H9 (cell line): ENCODE measurements around the gene ANAPC4. TPM values are rescaled to one million over a fixed set of nuclear protein-coding genes. Genes with fewer than 3 reads are reported as not detected.

Experiments
- DNase-seq: peaks from one replicate; pipeline ENCODE4 v3.0.0-alpha.2; 2017
- H2AFZ ChIP-seq: one replicate; pipeline ENCODE4 v1.6.1; 2013; ENCODE audit warnings: mild to moderate bottlenecking, low read length, control low read depth, moderate library complexity
- H2AK5ac ChIP-seq: 2 replicates; pipeline ENCODE4 v1.6.1; 2013; ENCODE audit warnings: low read length, control low read depth, mixed read lengths; ENCODE audit not compliant: insufficient read length
- H2BK120ac ChIP-seq: one replicate; pipeline ENCODE4 v1.6.1; 2013; ENCODE audit warnings: low read depth, mild to moderate bottlenecking, low read length, control low read depth, inconsistent platforms; ENCODE audit not compliant: poor library complexity, severe bottlenecking
- H2BK12ac ChIP-seq: 2 replicates; pipeline ENCODE4 v1.6.1; 2013; ENCODE audit warnings: low read length, control low read depth, mixed read lengths, low read depth; ENCODE audit not compliant: insufficient read length
- H2BK15ac ChIP-seq: 2 replicates; pipeline ENCODE4 v1.6.1; 2013; ENCODE audit warnings: low read depth, low read length, control low read depth
- H2BK20ac ChIP-seq: one replicate; pipeline ENCODE4 v1.6.1; 2013; ENCODE audit warnings: low read depth, mild to moderate bottlenecking, low read length, control low read depth, inconsistent platforms; ENCODE audit not compliant: poor library complexity, severe bottlenecking
- H2BK5ac ChIP-seq: 2 replicates; pipeline ENCODE4 v1.6.1; 2013; ENCODE audit warnings: low read length, control low read depth, mixed read lengths; ENCODE audit not compliant: insufficient read length
- H3K14ac ChIP-seq: 2 replicates; pipeline ENCODE4 v1.6.1; 2013; ENCODE audit warnings: low read length, control low read depth; ENCODE audit not compliant: insufficient read depth
- H3K18ac ChIP-seq: 2 replicates; pipeline ENCODE4 v1.6.1; 2013; ENCODE audit warnings: low read depth, mild to moderate bottlenecking, mixed read lengths, low read length, control low read depth; ENCODE audit not compliant: insufficient read length
- H3K23ac ChIP-seq: 2 replicates; pipeline ENCODE4 v1.6.1; 2013; ENCODE audit warnings: low read length, control low read depth, mixed read lengths, low read depth; ENCODE audit not compliant: insufficient read length
- H3K23me2 ChIP-seq: 2 replicates; pipeline ENCODE4 v1.6.1; 2013; ENCODE audit warnings: low read depth, mild to moderate bottlenecking, mixed read lengths, low read length, control low read depth; ENCODE audit not compliant: insufficient read length, poor library complexity, severe bottlenecking
- H3K27ac ChIP-seq: 2 replicates; pipeline ENCODE4 v1.5.1; 2013; ENCODE audit warnings: low read length, control low read depth, mixed read lengths, low read depth; ENCODE audit not compliant: insufficient read length
- H3K27me3 ChIP-seq: 2 replicates; pipeline ENCODE4 v1.6.1; 2013; ENCODE audit warnings: low read length, control low read depth, inconsistent platforms; ENCODE audit not compliant: insufficient read depth
- H3K4ac ChIP-seq: 2 replicates; pipeline ENCODE4 v1.6.1; 2013; ENCODE audit warnings: low read depth, mild to moderate bottlenecking, control low read depth, inconsistent platforms, low read length, moderate library complexity
- H3K4me1 ChIP-seq: 2 replicates; pipeline ENCODE4 v1.6.1; 2013; ENCODE audit warnings: low read length, control low read depth, inconsistent platforms; ENCODE audit not compliant: insufficient read depth
- H3K4me2 ChIP-seq: 2 replicates; pipeline ENCODE4 v1.6.1; 2013; ENCODE audit warnings: low read length, control low read depth, mixed read lengths; ENCODE audit not compliant: insufficient read length, insufficient read depth
- H3K56ac ChIP-seq: 2 replicates; pipeline ENCODE4 v1.6.1; 2013; ENCODE audit warnings: low read depth, mild to moderate bottlenecking, mixed read lengths, low read length, control low read depth; ENCODE audit not compliant: insufficient read length
- H3K79me1 ChIP-seq: 2 replicates; pipeline ENCODE4 v1.6.1; 2013; ENCODE audit warnings: low read depth, mild to moderate bottlenecking, moderate library complexity, low read length, control low read depth, inconsistent platforms; ENCODE audit not compliant: insufficient read depth, poor library complexity, severe bottlenecking
- H3K79me2 ChIP-seq: 2 replicates; pipeline ENCODE4 v1.6.1; 2013; ENCODE audit warnings: low read length, control low read depth, inconsistent platforms; ENCODE audit not compliant: insufficient read depth
- H3K9ac ChIP-seq: 2 replicates; pipeline ENCODE4 v1.6.1; 2013; ENCODE audit warnings: low read length, control low read depth, mixed read lengths; ENCODE audit not compliant: insufficient read length; ENCODE audit errors: extremely low read depth
- H3K9me3 ChIP-seq: one replicate; pipeline ENCODE4 v1.6.1; 2013; ENCODE audit warnings: low read depth, low read length, inconsistent platforms; ENCODE audit not compliant: control insufficient read depth
- H3T11ph ChIP-seq: one replicate; pipeline ENCODE4 v1.6.1; 2013; ENCODE audit warnings: mild to moderate bottlenecking, low read length, control low read depth, inconsistent platforms
- H4K20me1 ChIP-seq: one replicate; pipeline ENCODE4 v1.6.1; 2013; ENCODE audit not compliant: control insufficient read depth, insufficient read length, insufficient read depth
- H4K5ac ChIP-seq: 2 replicates; pipeline ENCODE4 v1.6.1; 2013; ENCODE audit warnings: low read depth, mild to moderate bottlenecking, mixed read lengths, low read length, control low read depth; ENCODE audit not compliant: insufficient read length
- H4K8ac ChIP-seq: replicated peaks from 2 replicates; pipeline ENCODE4 v1.6.1; 2013; ENCODE audit warnings: low read length, control low read depth, mixed read lengths, low read depth; ENCODE audit not compliant: insufficient read length
- H4K91ac ChIP-seq: 2 replicates; pipeline ENCODE4 v1.6.1; 2013; ENCODE audit warnings: low read depth, mild to moderate bottlenecking, moderate library complexity, mixed read lengths, low read length, control low read depth; ENCODE audit not compliant: insufficient read length
- H3K27ac Mint-ChIP-seq, 3 experiments: 2 replicates in 2 of 3; 3 replicates in 1 of 3; pipeline ENCODE4 v1.8.0; 2020 to 2021; ENCODE audit warnings: mixed read lengths in 3 of 3, mild to moderate bottlenecking in 1 of 3, moderate library complexity in 1 of 3
- H3K27me3 Mint-ChIP-seq: 2 replicates; pipeline ENCODE4 v1.8.0; 2021; ENCODE audit warnings: low read depth, mild to moderate bottlenecking, moderate library complexity, mixed read lengths
- H3K36me3 Mint-ChIP-seq, 3 experiments: 2 replicates in 2 of 3; 3 replicates in 1 of 3; pipeline ENCODE4 v1.8.0; 2020 to 2021; ENCODE audit warnings: low read depth in 3 of 3, mixed read lengths in 3 of 3; ENCODE audit not compliant: insufficient read depth in 1 of 3
- H3K4me1 Mint-ChIP-seq, 2 experiments: 2 replicates each; pipeline ENCODE4 v1.8.0; 2020; ENCODE audit warnings: mixed read lengths in 2 of 2
- H3K4me3 Mint-ChIP-seq, 2 experiments: 2 replicates in 1 of 2; 3 replicates in 1 of 2; pipeline ENCODE4 v1.8.0; 2020 to 2021; ENCODE audit warnings: mild to moderate bottlenecking in 2 of 2, mixed read lengths in 2 of 2, moderate library complexity in 1 of 2
- H3K9me3 Mint-ChIP-seq, 2 experiments: 2 replicates in 1 of 2; 3 replicates in 1 of 2; pipeline ENCODE4 v1.8.0; 2020; ENCODE audit warnings: mild to moderate bottlenecking in 2 of 2, mixed read lengths in 2 of 2, moderate library complexity in 1 of 2
- WGBS: extraction: QIAGEN DNeasy Blood & Tissue Kit; methylation state at CpG from one replicate; pipeline ENCODE4 v1.1.7; 2013; ENCODE audit warnings: missing lambda C conversion rate, low lambda C conversion rate, mixed read lengths; ENCODE audit not compliant: insufficient read length; ENCODE audit errors: extremely low coverage; 5-methylcytosine and 5-hydroxymethylcytosine counted together
- total RNA-seq: library from RNA; stranded (reverse); gene quantifications from 2 replicates; pipeline ENCODE4 v1.2.1, GENCODE V29; 2021
- TF ChIP-seq, protein P1 (sequence below): fragments of 200-600 bp; sonication (generic); conservative IDR thresholded peaks from 3 replicates; pipeline ENCODE4 v1.8.0; 2021; ENCODE audit warnings: antibody characterized with exemption, mild to moderate bottlenecking

ANAPC4 gene
- total RNA-seq, 1 experiment from 2014 or later: 42.5 TPM

DNA sequence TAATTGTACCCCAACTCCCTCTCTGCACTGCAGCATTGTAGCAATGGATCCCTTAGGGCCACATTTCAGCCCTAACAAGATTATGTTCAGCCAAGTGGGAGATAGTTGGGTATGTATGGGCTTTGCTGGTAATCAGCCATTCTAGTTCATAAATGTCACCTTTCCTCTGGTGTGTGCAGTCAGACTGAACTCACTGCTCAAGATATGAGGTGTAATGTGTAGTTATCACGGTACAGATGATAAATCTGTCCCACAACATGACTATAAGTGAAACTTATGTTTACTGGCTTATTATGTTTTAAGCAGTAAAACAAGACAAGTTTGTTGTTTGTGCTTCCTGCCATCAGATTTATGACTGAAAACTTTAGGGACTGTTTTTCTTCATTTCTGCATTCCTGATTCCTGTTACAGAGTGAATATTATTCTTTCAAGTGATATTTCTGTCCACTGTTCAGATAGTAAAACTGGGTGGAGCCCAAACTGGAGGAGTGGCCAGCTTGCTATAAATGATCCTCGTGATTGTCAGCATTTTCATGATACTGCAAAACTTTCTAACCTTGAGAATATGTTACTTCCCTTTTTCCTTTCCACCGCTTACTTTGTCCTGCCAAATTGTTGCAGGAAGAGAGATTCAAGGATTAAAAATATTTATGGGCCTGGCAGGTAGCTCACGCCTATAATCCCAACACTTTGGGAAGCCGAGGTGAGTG, 44.9 kb downstream of the ANAPC4 start:
- WGBS: no CpG with 5 or more reads among the region's 5 CpGs
- no peak overlapping the region for H3K27ac ChIP-seq
- no peak overlapping the region for H3K14ac ChIP-seq
- Mint-ChIP-seq H3K4me1 (no peaks in the 10 kb centered on the region), H3K27ac (no peak overlapping the region), H3K4me3 (no peak overlapping the region), H3K27me3 (no peaks in the 10 kb centered on the region), H3K36me3 (peaks cover 0 to 15% (median 10%) of the 10 kb centered on the region in 3 experiments; a peak in 4 of 7 replicates), H3K9me3 (no peaks in the 10 kb centered on the region)
- no peak overlapping the region for H3K9ac ChIP-seq
- H4K20me1 ChIP-seq: no peaks in the 10 kb centered on the region
- H2BK15ac ChIP-seq: no peak overlapping the region
- H2AFZ ChIP-seq: no peak overlapping the region
- H4K8ac ChIP-seq: no peak overlapping the region
- H3T11ph ChIP-seq: no peak overlapping the region
- H3K9me3 ChIP-seq: no peaks in the 10 kb centered on the region
- no peak overlapping the region for H2BK5ac ChIP-seq
- H3K4me1 ChIP-seq: no peaks in the 10 kb centered on the region
- no peak overlapping the region for H3K4ac ChIP-seq
- no peaks in the 10 kb centered on the region for H3K79me2 ChIP-seq
- no peak overlapping the region for H2BK20ac ChIP-seq
- no peak for DNase-seq
- H2BK120ac ChIP-seq: no peak overlapping the region
- H2BK12ac ChIP-seq: no peak overlapping the region
- H3K4me2 ChIP-seq: no peak overlapping the region
- H3K18ac ChIP-seq: no peak overlapping the region
- H3K79me1 ChIP-seq: no peaks in the 10 kb centered on the region
- no peak overlapping the region for H3K56ac ChIP-seq
- H3K23ac ChIP-seq: no peak overlapping the region
- H2AK5ac ChIP-seq: no peak overlapping the region
- TF ChIP-seq, protein P1, sequence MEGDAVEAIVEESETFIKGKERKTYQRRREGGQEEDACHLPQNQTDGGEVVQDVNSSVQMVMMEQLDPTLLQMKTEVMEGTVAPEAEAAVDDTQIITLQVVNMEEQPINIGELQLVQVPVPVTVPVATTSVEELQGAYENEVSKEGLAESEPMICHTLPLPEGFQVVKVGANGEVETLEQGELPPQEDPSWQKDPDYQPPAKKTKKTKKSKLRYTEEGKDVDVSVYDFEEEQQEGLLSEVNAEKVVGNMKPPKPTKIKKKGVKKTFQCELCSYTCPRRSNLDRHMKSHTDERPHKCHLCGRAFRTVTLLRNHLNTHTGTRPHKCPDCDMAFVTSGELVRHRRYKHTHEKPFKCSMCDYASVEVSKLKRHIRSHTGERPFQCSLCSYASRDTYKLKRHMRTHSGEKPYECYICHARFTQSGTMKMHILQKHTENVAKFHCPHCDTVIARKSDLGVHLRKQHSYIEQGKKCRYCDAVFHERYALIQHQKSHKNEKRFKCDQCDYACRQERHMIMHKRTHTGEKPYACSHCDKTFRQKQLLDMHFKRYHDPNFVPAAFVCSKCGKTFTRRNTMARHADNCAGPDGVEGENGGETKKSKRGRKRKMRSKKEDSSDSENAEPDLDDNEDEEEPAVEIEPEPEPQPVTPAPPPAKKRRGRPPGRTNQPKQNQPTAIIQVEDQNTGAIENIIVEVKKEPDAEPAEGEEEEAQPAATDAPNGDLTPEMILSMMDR: no peak
- H4K91ac ChIP-seq: no peak overlapping the region
- no peaks in the 10 kb centered on the region for H3K23me2 ChIP-seq
- H4K5ac ChIP-seq: no peak overlapping the region
- no peaks in the 10 kb centered on the region for H3K27me3 ChIP-seq
